HL-60 (cell line): ENCODE results near the gene PRADC1.

ENCODE experiments used
- DNase-seq, 2 experiments: peaks; one replicate each; pipeline ENCODE4 v3.0.0-alpha.2; 2010 to 2020; ENCODE audit warnings: low read depth in 1 of 2, low spot score in 1 of 2
- H3K27ac ChIP-seq: fragments of 250-450 bp; sonication (Bioruptor Pico); replicated peaks from 2 replicates; pipeline ENCODE4 v1.5.1; 2020; ENCODE audit warnings: mild to moderate bottlenecking, moderate library complexity
- H3K27me3 ChIP-seq: fragments of 250-450 bp; sonication (Bioruptor Pico); 2 replicates; pipeline ENCODE4 v1.5.1; 2021; ENCODE audit warnings: mild to moderate bottlenecking, moderate library complexity; ENCODE audit not compliant: insufficient read depth, poor library complexity, severe bottlenecking
- H3K4me3 ChIP-seq: replicated peaks from 2 replicates; pipeline ENCODE4 v1.5.1; 2011; ENCODE audit warnings: mild to moderate bottlenecking, control low read depth, low read length; ENCODE audit not compliant: insufficient read depth
- GABPA ChIP-seq: IDR thresholded peaks from 2 replicates; pipeline ENCODE4 v1.6.1; 2012; ENCODE audit warnings: low read depth
- POLR2AphosphoS5 ChIP-seq: IDR thresholded peaks from 2 replicates; pipeline ENCODE4 v1.6.1; 2012; ENCODE audit warnings: low read depth
- SPI1 ChIP-seq: IDR thresholded peaks from 2 replicates; pipeline ENCODE4 v1.6.1; 2012; ENCODE audit warnings: low read depth, mild to moderate bottlenecking, borderline replicate concordance
- TF ChIP-seq, protein P1 (sequence below): IDR thresholded peaks from 2 replicates; pipeline ENCODE4 v1.6.1; 2012; ENCODE audit warnings: low read depth; ENCODE audit not compliant: insufficient replicate concordance
- TF ChIP-seq, protein P2 (sequence below): IDR thresholded peaks from one replicate; pipeline ENCODE4 v1.5.1; 2011; ENCODE audit warnings: low read length, control low read depth, inconsistent platforms; ENCODE audit not compliant: insufficient read depth

PRADC1 gene

GRCh38 chr2:73257425-73258125, 24.5 kb upstream of the PRADC1 start:
- Histone ChIP-seq H3K27me3 (no peaks in the 10 kb centered on the region), H3K27ac (no peak overlapping the region), H3K4me3 (no peak overlapping the region)
- DNase-seq: peak; percentile 64 to 92
- TF ChIP-seq, protein P1, sequence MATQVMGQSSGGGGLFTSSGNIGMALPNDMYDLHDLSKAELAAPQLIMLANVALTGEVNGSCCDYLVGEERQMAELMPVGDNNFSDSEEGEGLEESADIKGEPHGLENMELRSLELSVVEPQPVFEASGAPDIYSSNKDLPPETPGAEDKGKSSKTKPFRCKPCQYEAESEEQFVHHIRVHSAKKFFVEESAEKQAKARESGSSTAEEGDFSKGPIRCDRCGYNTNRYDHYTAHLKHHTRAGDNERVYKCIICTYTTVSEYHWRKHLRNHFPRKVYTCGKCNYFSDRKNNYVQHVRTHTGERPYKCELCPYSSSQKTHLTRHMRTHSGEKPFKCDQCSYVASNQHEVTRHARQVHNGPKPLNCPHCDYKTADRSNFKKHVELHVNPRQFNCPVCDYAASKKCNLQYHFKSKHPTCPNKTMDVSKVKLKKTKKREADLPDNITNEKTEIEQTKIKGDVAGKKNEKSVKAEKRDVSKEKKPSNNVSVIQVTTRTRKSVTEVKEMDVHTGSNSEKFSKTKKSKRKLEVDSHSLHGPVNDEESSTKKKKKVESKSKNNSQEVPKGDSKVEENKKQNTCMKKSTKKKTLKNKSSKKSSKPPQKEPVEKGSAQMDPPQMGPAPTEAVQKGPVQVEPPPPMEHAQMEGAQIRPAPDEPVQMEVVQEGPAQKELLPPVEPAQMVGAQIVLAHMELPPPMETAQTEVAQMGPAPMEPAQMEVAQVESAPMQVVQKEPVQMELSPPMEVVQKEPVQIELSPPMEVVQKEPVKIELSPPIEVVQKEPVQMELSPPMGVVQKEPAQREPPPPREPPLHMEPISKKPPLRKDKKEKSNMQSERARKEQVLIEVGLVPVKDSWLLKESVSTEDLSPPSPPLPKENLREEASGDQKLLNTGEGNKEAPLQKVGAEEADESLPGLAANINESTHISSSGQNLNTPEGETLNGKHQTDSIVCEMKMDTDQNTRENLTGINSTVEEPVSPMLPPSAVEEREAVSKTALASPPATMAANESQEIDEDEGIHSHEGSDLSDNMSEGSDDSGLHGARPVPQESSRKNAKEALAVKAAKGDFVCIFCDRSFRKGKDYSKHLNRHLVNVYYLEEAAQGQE: no peak
- peak; percentile 58; the same call in 1 of the 2 replicates for TF ChIP-seq SPI1
- peak; percentile 47 for TF ChIP-seq POLR2AphosphoS5

DNA sequence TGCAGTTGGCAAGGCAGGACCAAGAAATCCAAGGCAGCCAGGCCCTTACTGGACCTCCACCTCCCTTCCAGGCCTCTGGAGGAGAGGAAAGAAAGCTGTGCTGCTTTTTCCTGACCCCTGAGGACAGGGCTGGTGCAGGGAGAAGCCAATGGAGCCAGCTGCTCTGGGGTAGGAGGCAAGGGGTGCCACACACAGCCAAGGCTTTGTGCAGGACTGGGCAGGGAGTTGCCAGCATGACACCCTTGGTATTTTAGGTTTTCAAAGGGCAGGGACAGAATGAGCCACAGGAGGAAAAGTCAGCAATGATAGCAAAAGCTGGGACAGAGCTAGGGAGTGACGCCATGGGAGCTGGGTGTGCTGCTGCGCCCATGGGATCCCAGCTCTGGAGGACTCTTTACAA, 24.0 kb upstream of the PRADC1 start:
- Histone ChIP-seq H3K4me3 (no peak overlapping the region), H3K27me3 (no peaks in the 10 kb centered on the region), H3K27ac (no peak overlapping the region)
- no peak for DNase-seq
- 0 out of 2 replicates have a peak, but pooled peaks have one; percentile 4 for TF ChIP-seq POLR2AphosphoS5
- TF ChIP-seq, protein P2, sequence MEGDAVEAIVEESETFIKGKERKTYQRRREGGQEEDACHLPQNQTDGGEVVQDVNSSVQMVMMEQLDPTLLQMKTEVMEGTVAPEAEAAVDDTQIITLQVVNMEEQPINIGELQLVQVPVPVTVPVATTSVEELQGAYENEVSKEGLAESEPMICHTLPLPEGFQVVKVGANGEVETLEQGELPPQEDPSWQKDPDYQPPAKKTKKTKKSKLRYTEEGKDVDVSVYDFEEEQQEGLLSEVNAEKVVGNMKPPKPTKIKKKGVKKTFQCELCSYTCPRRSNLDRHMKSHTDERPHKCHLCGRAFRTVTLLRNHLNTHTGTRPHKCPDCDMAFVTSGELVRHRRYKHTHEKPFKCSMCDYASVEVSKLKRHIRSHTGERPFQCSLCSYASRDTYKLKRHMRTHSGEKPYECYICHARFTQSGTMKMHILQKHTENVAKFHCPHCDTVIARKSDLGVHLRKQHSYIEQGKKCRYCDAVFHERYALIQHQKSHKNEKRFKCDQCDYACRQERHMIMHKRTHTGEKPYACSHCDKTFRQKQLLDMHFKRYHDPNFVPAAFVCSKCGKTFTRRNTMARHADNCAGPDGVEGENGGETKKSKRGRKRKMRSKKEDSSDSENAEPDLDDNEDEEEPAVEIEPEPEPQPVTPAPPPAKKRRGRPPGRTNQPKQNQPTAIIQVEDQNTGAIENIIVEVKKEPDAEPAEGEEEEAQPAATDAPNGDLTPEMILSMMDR: no peak

DNA sequence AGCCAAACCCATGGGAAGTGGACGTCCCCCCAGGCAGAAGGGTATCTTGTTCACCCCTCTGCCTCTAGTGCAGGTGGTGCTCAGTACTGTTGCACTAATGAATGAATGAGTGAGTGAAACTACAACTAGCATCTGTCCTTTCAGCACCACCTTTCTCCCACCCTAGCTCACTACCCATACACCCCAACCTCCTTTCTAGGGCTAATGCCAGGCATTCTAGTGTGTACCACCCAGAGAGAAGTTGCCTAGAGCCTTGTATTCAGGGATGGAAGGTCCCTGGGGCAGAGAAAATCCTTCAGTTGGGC, 23.5 kb upstream of the PRADC1 start:
- H3K4me3 ChIP-seq: no peak overlapping the region
- DNase-seq: no peak
- no peak overlapping the region for H3K27ac ChIP-seq
- H3K27me3 ChIP-seq: no peaks in the 10 kb centered on the region
- TF ChIP-seq POLR2AphosphoS5 (0 out of 2 replicates have a peak, but pooled peaks have one; percentile 6), GABPA (no peak), SPI1 (no peak)
- TF ChIP-seq, protein P1: peak; percentile 24
- TF ChIP-seq, protein P2: no peak

DNA sequence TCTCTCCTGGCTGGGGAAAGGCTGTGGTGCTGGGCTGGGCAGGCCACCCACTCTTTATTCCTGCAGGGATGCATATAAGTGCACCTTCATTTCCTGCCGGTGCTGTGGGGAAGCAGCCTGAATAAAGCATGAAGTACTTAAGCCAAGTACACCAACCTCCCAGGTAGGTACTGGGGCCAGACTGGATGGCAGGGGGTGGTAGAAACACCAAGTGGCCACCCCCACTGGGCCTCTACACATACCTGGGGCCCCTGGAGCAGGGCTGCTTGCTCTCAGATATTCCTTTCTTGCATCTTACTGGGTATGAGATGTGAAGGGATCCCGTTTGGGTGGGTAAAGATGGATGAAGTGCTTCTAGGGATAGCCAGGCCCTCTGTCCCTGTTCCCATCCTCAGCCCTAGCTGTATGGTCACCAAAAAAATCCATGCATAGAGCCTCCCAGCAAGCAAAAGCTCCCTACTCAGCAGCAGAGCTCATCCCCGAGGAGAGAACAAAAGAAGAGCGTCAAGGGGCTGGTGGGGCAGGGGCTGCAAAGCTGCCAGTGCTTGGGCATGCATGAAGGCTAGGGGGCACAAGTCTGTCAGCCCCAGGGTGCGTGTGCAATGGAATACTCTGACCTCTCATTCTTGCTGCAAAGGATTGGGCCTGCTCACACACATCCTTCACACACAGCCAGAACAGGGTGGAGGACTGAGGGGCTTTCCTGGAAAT, 23.0 kb upstream of the PRADC1 start:
- no peak overlapping the region for H3K4me3 ChIP-seq
- TF ChIP-seq, protein P2: no peak
- TF ChIP-seq, protein P1: no peak
- TF ChIP-seq GABPA: no peak
- TF ChIP-seq SPI1: no peak
- H3K27me3 ChIP-seq: no peaks in the 10 kb centered on the region
- no peak for DNase-seq
- no peak overlapping the region for H3K27ac ChIP-seq
